K562 (cell line): ENCODE measurements around the gene WDR45. TPM values are rescaled to one million over a fixed set of nuclear protein-coding genes. Genes with fewer than 3 reads are reported as not detected.

Experiments
- ELK1 ChIP-seq: sonication (generic); formaldehyde crosslinking; IDR thresholded peaks from 2 replicates; pipeline ENCODE4 v1.8.1; 2022; ENCODE audit warnings: missing genetic modification reagents
- GTF2F1 ChIP-seq: IDR thresholded peaks from 2 replicates; pipeline ENCODE4 v1.6.1; 2011; ENCODE audit warnings: low read depth, low read length, improper control_type of control experiment
- HMG20B ChIP-seq: fragments of 250-450 bp; sonication (Bioruptor Pico); IDR thresholded peaks from 2 replicates; pipeline ENCODE4 v1.5.0; 2021; ENCODE audit warnings: mild to moderate bottlenecking
- IFI16 ChIP-seq: fragments of 250-450 bp; sonication (Bioruptor Pico); IDR thresholded peaks from 2 replicates; pipeline ENCODE4 v2.1.2; 2022; ENCODE audit warnings: mild to moderate bottlenecking, inconsistent platforms
- NR2F6 ChIP-seq: fragments of 450-650 bp; formaldehyde crosslinking; IDR thresholded peaks from 2 replicates; pipeline ENCODE4 v1.4.0; 2020; ENCODE audit warnings: mild to moderate bottlenecking
- SOX6 ChIP-seq: fragments of 450-650 bp; IDR thresholded peaks from 2 replicates; pipeline ENCODE4 v1.6.1; 2014; ENCODE audit warnings: mild to moderate bottlenecking
- TARDBP ChIP-seq: fragments of 450-650 bp; IDR thresholded peaks from 2 replicates; pipeline ENCODE4 v1.6.1; 2016
- TOE1 ChIP-seq, 2 experiments: fragments of 450-650 bp in 1 of 2; sonication (generic) in 1 of 2; formaldehyde crosslinking in 1 of 2; IDR thresholded peaks; 2 replicates each; pipeline versions ENCODE4 v1.7.1 to v1.8.0; 2016 to 2022; ENCODE audit warnings: borderline replicate concordance in 2 of 2, mild to moderate bottlenecking in 2 of 2, antibody characterized with exemption in 1 of 2, inconsistent platforms in 1 of 2, low read depth in 1 of 2, missing genetic modification reagents in 1 of 2, moderate library complexity in 1 of 2
- YY1 ChIP-seq, 3 experiments: IDR thresholded peaks; 2 replicates each; pipeline ENCODE4 v1.6.1; 2011; ENCODE audit warnings: low read length in 2 of 3, mild to moderate bottlenecking in 2 of 3, moderate library complexity in 2 of 3, borderline replicate concordance in 1 of 3, control low read depth in 1 of 3, low read depth in 1 of 3; ENCODE audit not compliant: insufficient read depth in 3 of 3, insufficient replicate concordance in 2 of 3, control insufficient read depth in 1 of 3, insufficient read length in 1 of 3; ENCODE audit errors: extremely low read depth in 1 of 3
- ZC3H11A ChIP-seq: IDR thresholded peaks from 2 replicates; pipeline ENCODE4 v1.6.1; 2012; ENCODE audit warnings: low read depth, low read length, improper control_type of control experiment
- ZNF184 ChIP-seq: sonication (generic); formaldehyde crosslinking; IDR thresholded peaks from 2 replicates; pipeline ENCODE4 v1.5.0; 2020; ENCODE audit warnings: missing genetic modification reagents
- ZNF3 ChIP-seq: fragments of 250-450 bp; sonication (Bioruptor Pico); IDR thresholded peaks from 2 replicates; pipeline ENCODE4 v1.5.0; 2021; ENCODE audit warnings: mild to moderate bottlenecking, moderate library complexity
- ZNF316 ChIP-seq: fragments of 450-650 bp; IDR thresholded peaks from 2 replicates; pipeline ENCODE4 v1.6.1; 2016
- ZNF699 ChIP-seq: fragments of 250-450 bp; sonication (Bioruptor Pico); IDR thresholded peaks from 2 replicates; pipeline ENCODE4 v1.8.0; 2021; ENCODE audit warnings: mild to moderate bottlenecking, moderate library complexity; ENCODE audit not compliant: insufficient replicate concordance
- polyA plus RNA-seq, 8 experiments: library from polyadenylated mRNA; depleted of rRNA in 4 of 8; stranded (reverse) in 5 of 8; unstranded in 3 of 8; fragments of >200 nt; fragmentation: Nextera tagmentation in 2 of 8; fragmentation: Illumina TruSeq in 1 of 8; extraction: Ambion mirVana in 2 of 8; extraction: Trizol in 1 of 8; gene quantifications; 2 replicates each; pipeline versions ENCODE4 v1.2.1 to v1.2.3, GENCODE V29; 2011 to 2014; ENCODE audit warnings: inconsistent platforms in 1 of 8, missing spikeins in 1 of 8
- total RNA-seq, 7 experiments: library from RNA; depleted of rRNA in 6 of 7; stranded (reverse); fragments of >200 nt in 6 of 7; fragmentation: Illumina TruSeq in 2 of 7; extraction: Trizol in 2 of 7; gene quantifications; 2 replicates each; pipeline versions ENCODE4 v1.2.1 to v1.2.3, GENCODE V29; 2011 to 2021; ENCODE audit warnings: low replicate concordance in 1 of 7
- TF ChIP-seq, protein P1 (sequence below): conservative IDR thresholded peaks from 2 replicates; pipeline ENCODE4 v1.6.1; 2011; ENCODE audit warnings: low read depth, mild to moderate bottlenecking, low read length; ENCODE audit not compliant: control insufficient read depth
- TF ChIP-seq, protein P2 (sequence below): sonication (generic); formaldehyde crosslinking; IDR thresholded peaks from 2 replicates; pipeline ENCODE4 v1.8.0; 2022; ENCODE audit warnings: mild to moderate bottlenecking, missing genetic modification reagents
- TF ChIP-seq, protein P3 (sequence below): fragments of 250-450 bp; sonication (Bioruptor Pico); IDR thresholded peaks from 2 replicates; pipeline ENCODE4 v1.5.0; 2020; ENCODE audit warnings: mild to moderate bottlenecking, borderline replicate concordance

Gene WDR45
- total and polyA plus RNA-seq, 9 of the 15 experiments (the other 6 are each of a cell fraction or from before 2014, with no cell fraction given), result 19.4 to 136 (median 59.7) TPM

GRCh38 chrX:49079489-49080428, at the start of gene WDR45 (continued):
- TF ChIP-seq IFI16 (CRISPR knock-in tag) (no peak), NR2F6 (CRISPR knock-in tag) (no peak), ZNF184 (CRISPR knock-in tag) (no peak), TOE1 (IDR thresholded peaks at IDR 0.05; ENCODE audit: borderline replicate concordance) (peak; percentile 33; the same call in 1 of the 2 replicates), TOE1 (CRISPR knock-in tag; IDR thresholded peaks at IDR 0.05; ENCODE audit: borderline replicate concordance, low read depth) (no peak), ZNF316 (no peak), TARDBP (no peak), ZNF3 (CRISPR knock-in tag) (no peak), ELK1 (CRISPR knock-in tag) (no peak), YY1 (IDR thresholded peaks at IDR 0.05; ENCODE audit: borderline replicate concordance in 1 of 3, control insufficient read depth in 1 of 3, extremely low read depth in 1 of 3, insufficient read depth in 3 of 3, insufficient read length in 1 of 3, insufficient replicate concordance in 2 of 3, low read depth in 1 of 3, low read length in 2 of 3) (no peak), GTF2F1 (no peak), HMG20B (no peak), ZNF699 (CRISPR knock-in tag) (no peak), ZC3H11A (no peak), SOX6 (no peak)
- TF ChIP-seq, protein P1, sequence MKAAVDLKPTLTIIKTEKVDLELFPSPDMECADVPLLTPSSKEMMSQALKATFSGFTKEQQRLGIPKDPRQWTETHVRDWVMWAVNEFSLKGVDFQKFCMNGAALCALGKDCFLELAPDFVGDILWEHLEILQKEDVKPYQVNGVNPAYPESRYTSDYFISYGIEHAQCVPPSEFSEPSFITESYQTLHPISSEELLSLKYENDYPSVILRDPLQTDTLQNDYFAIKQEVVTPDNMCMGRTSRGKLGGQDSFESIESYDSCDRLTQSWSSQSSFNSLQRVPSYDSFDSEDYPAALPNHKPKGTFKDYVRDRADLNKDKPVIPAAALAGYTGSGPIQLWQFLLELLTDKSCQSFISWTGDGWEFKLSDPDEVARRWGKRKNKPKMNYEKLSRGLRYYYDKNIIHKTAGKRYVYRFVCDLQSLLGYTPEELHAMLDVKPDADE, result peak; percentile 87; the same call in 1 of the 2 replicates
- TF ChIP-seq, protein P2, sequence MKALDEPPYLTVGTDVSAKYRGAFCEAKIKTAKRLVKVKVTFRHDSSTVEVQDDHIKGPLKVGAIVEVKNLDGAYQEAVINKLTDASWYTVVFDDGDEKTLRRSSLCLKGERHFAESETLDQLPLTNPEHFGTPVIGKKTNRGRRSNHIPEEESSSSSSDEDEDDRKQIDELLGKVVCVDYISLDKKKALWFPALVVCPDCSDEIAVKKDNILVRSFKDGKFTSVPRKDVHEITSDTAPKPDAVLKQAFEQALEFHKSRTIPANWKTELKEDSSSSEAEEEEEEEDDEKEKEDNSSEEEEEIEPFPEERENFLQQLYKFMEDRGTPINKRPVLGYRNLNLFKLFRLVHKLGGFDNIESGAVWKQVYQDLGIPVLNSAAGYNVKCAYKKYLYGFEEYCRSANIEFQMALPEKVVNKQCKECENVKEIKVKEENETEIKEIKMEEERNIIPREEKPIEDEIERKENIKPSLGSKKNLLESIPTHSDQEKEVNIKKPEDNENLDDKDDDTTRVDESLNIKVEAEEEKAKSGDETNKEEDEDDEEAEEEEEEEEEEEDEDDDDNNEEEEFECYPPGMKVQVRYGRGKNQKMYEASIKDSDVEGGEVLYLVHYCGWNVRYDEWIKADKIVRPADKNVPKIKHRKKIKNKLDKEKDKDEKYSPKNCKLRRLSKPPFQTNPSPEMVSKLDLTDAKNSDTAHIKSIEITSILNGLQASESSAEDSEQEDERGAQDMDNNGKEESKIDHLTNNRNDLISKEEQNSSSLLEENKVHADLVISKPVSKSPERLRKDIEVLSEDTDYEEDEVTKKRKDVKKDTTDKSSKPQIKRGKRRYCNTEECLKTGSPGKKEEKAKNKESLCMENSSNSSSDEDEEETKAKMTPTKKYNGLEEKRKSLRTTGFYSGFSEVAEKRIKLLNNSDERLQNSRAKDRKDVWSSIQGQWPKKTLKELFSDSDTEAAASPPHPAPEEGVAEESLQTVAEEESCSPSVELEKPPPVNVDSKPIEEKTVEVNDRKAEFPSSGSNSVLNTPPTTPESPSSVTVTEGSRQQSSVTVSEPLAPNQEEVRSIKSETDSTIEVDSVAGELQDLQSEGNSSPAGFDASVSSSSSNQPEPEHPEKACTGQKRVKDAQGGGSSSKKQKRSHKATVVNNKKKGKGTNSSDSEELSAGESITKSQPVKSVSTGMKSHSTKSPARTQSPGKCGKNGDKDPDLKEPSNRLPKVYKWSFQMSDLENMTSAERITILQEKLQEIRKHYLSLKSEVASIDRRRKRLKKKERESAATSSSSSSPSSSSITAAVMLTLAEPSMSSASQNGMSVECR (CRISPR knock-in tag), result peak; percentile 87; the same call in 1 of the 2 replicates
- TF ChIP-seq, protein P3, sequence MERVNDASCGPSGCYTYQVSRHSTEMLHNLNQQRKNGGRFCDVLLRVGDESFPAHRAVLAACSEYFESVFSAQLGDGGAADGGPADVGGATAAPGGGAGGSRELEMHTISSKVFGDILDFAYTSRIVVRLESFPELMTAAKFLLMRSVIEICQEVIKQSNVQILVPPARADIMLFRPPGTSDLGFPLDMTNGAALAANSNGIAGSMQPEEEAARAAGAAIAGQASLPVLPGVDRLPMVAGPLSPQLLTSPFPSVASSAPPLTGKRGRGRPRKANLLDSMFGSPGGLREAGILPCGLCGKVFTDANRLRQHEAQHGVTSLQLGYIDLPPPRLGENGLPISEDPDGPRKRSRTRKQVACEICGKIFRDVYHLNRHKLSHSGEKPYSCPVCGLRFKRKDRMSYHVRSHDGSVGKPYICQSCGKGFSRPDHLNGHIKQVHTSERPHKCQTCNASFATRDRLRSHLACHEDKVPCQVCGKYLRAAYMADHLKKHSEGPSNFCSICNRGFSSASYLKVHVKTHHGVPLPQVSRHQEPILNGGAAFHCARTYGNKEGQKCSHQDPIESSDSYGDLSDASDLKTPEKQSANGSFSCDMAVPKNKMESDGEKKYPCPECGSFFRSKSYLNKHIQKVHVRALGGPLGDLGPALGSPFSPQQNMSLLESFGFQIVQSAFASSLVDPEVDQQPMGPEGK (CRISPR knock-in tag), result no peak
